Bronchial epithelial cell (primary cell): ENCODE measurements around the gene RNF103. TPM values are rescaled to one million over a fixed set of nuclear protein-coding genes. Genes with fewer than 3 reads are reported as not detected.

ENCODE experiments used
- DNase-seq: peaks from one replicate; pipeline ENCODE4 v3.0.0-alpha.2; 2010; ENCODE audit warnings: low read depth
- FAIRE-seq: peaks from 2 replicates; lab custom pipeline; 2011; peaks lifted over from hg19 to GRCh38; lab: Jason Lieb, UNC
- H3K27me3 ChIP-seq: 2 replicates; pipeline ENCODE4 v1.5.1; 2011; ENCODE audit warnings: low read length; ENCODE audit not compliant: control insufficient read depth, insufficient read depth
- H3K36me3 ChIP-seq: 2 replicates; pipeline ENCODE4 v1.5.1; 2011; ENCODE audit warnings: low read length; ENCODE audit not compliant: control insufficient read depth, insufficient read depth
- H3K4me3 ChIP-seq: 2 replicates; pipeline ENCODE4 v1.5.1; 2011; ENCODE audit warnings: mild to moderate bottlenecking, low read depth, low read length, control low read depth
- total RNA-seq: library from RNA; depleted of rRNA; stranded (reverse); fragments of >200 nt; gene quantifications from 2 replicates; pipeline ENCODE4 v1.2.1, GENCODE V29; 2014
- TF ChIP-seq, protein P1 (sequence below): IDR thresholded peaks from 2 replicates; pipeline ENCODE4 v1.5.1; 2011; ENCODE audit warnings: mild to moderate bottlenecking, moderate library complexity, low read length, control low read depth, inconsistent platforms; ENCODE audit not compliant: insufficient read depth, severe bottlenecking

RNF103 gene
- total RNA-seq, 1 donor from 2014 or later, result 18.2 TPM

DNA sequence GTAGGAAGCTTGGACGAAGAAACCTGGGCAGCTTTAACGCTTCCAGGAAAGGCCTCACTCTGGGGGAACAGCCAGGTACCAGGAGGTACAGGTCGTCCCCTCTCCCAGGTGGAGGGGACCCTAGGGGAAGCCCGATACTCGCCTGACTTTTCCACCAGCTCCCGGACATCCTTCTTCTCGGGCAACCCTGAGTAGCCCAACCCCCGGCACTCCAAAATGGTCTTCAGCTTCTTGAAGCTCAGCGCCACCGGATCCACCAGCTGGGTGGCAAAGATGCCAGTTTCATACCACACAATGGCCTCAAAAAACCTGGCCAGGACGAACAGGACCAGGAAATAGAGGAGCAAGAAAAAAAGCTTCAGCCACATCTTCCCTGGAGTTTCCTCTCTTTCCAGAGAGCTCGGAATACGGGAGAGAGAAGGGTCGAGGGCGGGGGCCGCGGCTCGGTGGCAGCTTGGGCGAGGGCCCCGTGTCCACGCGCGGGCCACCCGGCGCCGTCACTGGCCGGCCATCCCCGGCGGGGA lies 1.1 kb downstream of the RNF103 start:
- DNase-seq (peak; percentile 32), FAIRE-seq (no peak)
- TF ChIP-seq, protein P1, sequence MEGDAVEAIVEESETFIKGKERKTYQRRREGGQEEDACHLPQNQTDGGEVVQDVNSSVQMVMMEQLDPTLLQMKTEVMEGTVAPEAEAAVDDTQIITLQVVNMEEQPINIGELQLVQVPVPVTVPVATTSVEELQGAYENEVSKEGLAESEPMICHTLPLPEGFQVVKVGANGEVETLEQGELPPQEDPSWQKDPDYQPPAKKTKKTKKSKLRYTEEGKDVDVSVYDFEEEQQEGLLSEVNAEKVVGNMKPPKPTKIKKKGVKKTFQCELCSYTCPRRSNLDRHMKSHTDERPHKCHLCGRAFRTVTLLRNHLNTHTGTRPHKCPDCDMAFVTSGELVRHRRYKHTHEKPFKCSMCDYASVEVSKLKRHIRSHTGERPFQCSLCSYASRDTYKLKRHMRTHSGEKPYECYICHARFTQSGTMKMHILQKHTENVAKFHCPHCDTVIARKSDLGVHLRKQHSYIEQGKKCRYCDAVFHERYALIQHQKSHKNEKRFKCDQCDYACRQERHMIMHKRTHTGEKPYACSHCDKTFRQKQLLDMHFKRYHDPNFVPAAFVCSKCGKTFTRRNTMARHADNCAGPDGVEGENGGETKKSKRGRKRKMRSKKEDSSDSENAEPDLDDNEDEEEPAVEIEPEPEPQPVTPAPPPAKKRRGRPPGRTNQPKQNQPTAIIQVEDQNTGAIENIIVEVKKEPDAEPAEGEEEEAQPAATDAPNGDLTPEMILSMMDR, result no peak
- H3K27me3 ChIP-seq, result no peaks in the 10 kb centered on the region
- peak overlapping the region; percentile 62 for H3K4me3 ChIP-seq
- peaks cover 2% of the 10 kb centered on the region for H3K36me3 ChIP-seq

DNA sequence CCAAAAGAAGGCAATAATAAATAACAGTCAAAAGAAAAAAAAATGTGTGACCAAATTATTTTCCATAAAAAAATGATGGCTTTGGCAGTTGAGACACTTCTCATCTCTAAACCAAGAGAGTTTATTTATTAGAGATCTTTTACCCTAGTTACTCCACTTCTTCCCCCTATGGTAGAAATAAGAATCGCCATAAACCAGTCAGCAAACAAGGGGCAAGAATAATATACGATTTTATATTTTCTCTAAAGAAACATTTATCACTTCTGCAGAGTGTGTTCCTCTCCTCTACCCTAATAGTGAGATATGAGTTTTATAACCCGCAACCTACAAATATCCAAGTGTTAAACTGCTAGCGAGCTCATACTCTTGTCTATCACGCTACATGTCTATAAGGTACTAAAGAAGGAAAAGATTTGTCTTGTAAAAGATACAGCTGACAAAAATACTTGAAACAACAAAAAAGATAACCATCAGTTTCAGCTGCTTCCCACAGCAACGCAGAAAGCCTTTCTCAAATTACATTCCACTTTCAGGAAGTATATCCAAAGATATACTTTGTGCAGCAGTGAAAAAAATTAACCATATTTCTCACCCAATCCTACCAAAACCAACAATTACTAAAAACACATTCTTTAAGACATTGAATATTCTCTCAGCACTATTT lies 2.3 kb downstream of the RNF103 start:
- TF ChIP-seq, protein P1, result no peak
- no peaks in the 10 kb centered on the region for H3K27me3 ChIP-seq
- no peak for FAIRE-seq
- H3K36me3 ChIP-seq, result peaks cover 2% of the 10 kb centered on the region
- no peak for DNase-seq
- peak overlapping the region; percentile 62 for H3K4me3 ChIP-seq

DNA sequence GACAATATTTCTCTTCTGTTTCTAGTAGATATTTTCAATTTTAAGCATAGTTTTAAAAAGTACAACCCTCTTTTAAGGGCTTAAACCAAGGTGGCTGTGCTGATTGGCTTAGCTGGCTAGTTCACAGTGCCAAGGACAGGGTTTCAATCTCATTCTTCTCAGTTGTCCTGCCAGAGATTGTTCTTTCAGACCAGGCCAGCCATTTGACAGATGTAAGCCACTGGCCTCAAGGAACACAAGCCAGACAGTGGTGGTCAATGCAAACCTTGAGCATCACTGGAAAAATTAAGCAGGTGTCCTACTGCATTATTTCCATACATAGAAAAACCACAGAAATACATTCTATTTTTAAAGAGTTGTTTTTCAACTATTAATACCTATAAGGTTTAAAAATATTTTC lies 5.9 kb downstream of the RNF103 start:
- Histone ChIP-seq H3K36me3 (peaks cover 2% of the 10 kb centered on the region), H3K27me3 (no peaks in the 10 kb centered on the region), H3K4me3 (no peak overlapping the region)
- FAIRE-seq (no peak), DNase-seq (no peak)
- TF ChIP-seq, protein P1, result no peak

DNA sequence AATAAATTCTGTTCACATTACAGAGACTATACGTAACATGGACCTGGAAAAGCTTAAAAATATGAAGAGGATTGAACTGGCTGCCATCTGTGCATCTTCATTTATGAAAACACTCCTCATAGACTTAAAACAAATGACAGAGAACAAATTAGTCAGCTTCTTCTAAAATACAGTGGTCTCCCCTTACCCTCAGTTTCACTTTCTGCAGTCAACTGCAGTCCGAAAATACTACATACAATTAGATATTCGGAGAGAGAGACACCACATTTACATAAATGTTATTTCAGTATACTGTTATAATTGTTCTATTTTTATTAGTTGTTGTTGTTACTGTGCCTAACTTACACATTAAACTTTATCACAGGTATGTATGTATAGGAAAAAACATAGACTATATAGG lies 6.5 kb downstream of the RNF103 start:
- H3K36me3 ChIP-seq, result peaks cover 2% of the 10 kb centered on the region

DNA sequence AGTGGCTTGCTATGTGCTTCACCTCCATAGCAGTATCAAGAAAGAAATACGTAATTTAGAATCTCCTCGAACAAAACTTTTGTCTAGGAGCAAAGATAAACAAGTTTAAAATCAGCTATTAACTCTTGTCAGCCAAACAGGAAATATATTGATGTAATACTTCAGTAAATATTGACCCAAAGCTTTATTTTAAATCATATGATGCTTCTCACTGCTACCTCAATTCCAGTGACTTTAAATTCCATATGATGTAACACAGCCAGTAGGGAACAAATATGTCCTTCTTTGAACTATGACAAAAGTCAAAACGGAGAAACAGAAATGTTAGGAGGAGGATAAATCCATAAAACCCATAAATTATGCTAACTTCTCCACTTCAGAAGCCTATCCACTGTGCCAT lies 7.2 kb downstream of the RNF103 start:
- TF ChIP-seq, protein P1, result no peak
- no peak for FAIRE-seq
- H3K36me3 ChIP-seq, result peaks cover 2% of the 10 kb centered on the region
- no peak for DNase-seq
- no peak overlapping the region for H3K4me3 ChIP-seq
- no peaks in the 10 kb centered on the region for H3K27me3 ChIP-seq

More for the DNA sequence above, 6.5 kb downstream of the RNF103 start:
- H3K27me3 ChIP-seq, result no peaks in the 10 kb centered on the region
- no peak for DNase-seq
- no peak for FAIRE-seq
- no peak overlapping the region for H3K4me3 ChIP-seq
- TF ChIP-seq, protein P1, result no peak
